Glutamatergic neuron (in vitro differentiated cells): Measurements from ENCODE around the gene NHEJ1. TPM values are rescaled to one million over a fixed set of nuclear protein-coding genes. Genes with fewer than 3 reads are reported as not detected.

ENCODE experiments used
- DNase-seq: peaks from one replicate; pipeline ENCODE4 v3.0.0; 2022
- H3K27ac Mint-ChIP-seq: one replicate; pipeline ENCODE4 v1.8.0; 2020; ENCODE audit warnings: mild to moderate bottlenecking, mixed read lengths, inconsistent platforms; ENCODE audit not compliant: unreplicated experiment
- H3K27me3 Mint-ChIP-seq: one replicate; pipeline ENCODE4 v1.8.0; 2020; ENCODE audit warnings: mild to moderate bottlenecking, moderate library complexity, mixed read lengths, inconsistent platforms; ENCODE audit not compliant: unreplicated experiment
- H3K36me3 Mint-ChIP-seq: one replicate; pipeline ENCODE4 v1.8.0; 2020; ENCODE audit warnings: mild to moderate bottlenecking, mixed read lengths, inconsistent platforms; ENCODE audit not compliant: unreplicated experiment
- H3K4me1 Mint-ChIP-seq: one replicate; pipeline ENCODE4 v1.8.0; 2020; ENCODE audit warnings: mild to moderate bottlenecking, low read depth, mixed read lengths, inconsistent platforms; ENCODE audit not compliant: unreplicated experiment
- H3K4me3 Mint-ChIP-seq: one replicate; pipeline ENCODE4 v1.8.0; 2020; ENCODE audit warnings: mild to moderate bottlenecking, mixed read lengths, inconsistent platforms; ENCODE audit not compliant: unreplicated experiment
- H3K9me3 Mint-ChIP-seq: one replicate; pipeline ENCODE4 v1.8.0; 2020; ENCODE audit warnings: mild to moderate bottlenecking, moderate library complexity, mixed read lengths, inconsistent platforms; ENCODE audit not compliant: unreplicated experiment
- total RNA-seq: library from RNA; stranded (reverse); fragmentation: NEBNext Ultra II Directional; extraction: Animal tissue kit (Norgen Biotek cat#: 25700); gene quantifications from one replicate; pipeline ENCODE4 v1.2.1, GENCODE V29; 2021; ENCODE audit not compliant: unreplicated experiment
- TF ChIP-seq, protein P1 (sequence below): fragments of 200-600 bp; sonication (generic); IDR thresholded peaks from one replicate; pipeline ENCODE4 v1.5.0; 2021; ENCODE audit not compliant: partially characterized antibody, unreplicated experiment

NHEJ1 gene
- total RNA-seq, 1 donor from 2014 or later, result 24.8 TPM

GRCh38 chr2:219149667-219150066 is 10.9 kb downstream of the NHEJ1 start:
- no peak for DNase-seq
- no peaks in the 10 kb centered on the region for H3K27me3 Mint-ChIP-seq
- H3K4me1 Mint-ChIP-seq, result no peaks in the 10 kb centered on the region
- H3K9me3 Mint-ChIP-seq, result no peaks in the 10 kb centered on the region
- TF ChIP-seq, protein P1, sequence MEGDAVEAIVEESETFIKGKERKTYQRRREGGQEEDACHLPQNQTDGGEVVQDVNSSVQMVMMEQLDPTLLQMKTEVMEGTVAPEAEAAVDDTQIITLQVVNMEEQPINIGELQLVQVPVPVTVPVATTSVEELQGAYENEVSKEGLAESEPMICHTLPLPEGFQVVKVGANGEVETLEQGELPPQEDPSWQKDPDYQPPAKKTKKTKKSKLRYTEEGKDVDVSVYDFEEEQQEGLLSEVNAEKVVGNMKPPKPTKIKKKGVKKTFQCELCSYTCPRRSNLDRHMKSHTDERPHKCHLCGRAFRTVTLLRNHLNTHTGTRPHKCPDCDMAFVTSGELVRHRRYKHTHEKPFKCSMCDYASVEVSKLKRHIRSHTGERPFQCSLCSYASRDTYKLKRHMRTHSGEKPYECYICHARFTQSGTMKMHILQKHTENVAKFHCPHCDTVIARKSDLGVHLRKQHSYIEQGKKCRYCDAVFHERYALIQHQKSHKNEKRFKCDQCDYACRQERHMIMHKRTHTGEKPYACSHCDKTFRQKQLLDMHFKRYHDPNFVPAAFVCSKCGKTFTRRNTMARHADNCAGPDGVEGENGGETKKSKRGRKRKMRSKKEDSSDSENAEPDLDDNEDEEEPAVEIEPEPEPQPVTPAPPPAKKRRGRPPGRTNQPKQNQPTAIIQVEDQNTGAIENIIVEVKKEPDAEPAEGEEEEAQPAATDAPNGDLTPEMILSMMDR, result no peak
- no peak overlapping the region for H3K4me3 Mint-ChIP-seq
- peaks cover 5% of the 10 kb centered on the region for H3K36me3 Mint-ChIP-seq
- H3K27ac Mint-ChIP-seq, result no peak overlapping the region

- Mint-ChIP-seq H3K9me3 (no peaks in the 10 kb centered on the region), H3K27ac (no peak overlapping the region), H3K4me1 (no peaks in the 10 kb centered on the region), H3K27me3 (peaks cover 4% of the 10 kb centered on the region), H3K4me3 (no peak overlapping the region), H3K36me3 (peaks cover 22% of the 10 kb centered on the region)
- DNase-seq, result no peak
- TF ChIP-seq, protein P1, result no peak
Observed at GRCh38 chr2:219142329-219142728, 18.3 kb downstream of the NHEJ1 start.

- DNase-seq, result no peak
- H3K4me1 Mint-ChIP-seq, result no peaks in the 10 kb centered on the region
- TF ChIP-seq, protein P1, result no peak
Observed at GRCh38 chr2:219140722-219141121, 19.9 kb downstream of the NHEJ1 start.

GRCh38 chr2:219133976-219134375 is 26.6 kb downstream of the NHEJ1 start:
- H3K27ac Mint-ChIP-seq, result no peak overlapping the region
- H3K36me3 Mint-ChIP-seq, result no peaks in the 10 kb centered on the region
- no peaks in the 10 kb centered on the region for H3K4me1 Mint-ChIP-seq
- H3K9me3 Mint-ChIP-seq, result no peaks in the 10 kb centered on the region
- no peak overlapping the region for H3K4me3 Mint-ChIP-seq
- TF ChIP-seq, protein P1, result no peak
- H3K27me3 Mint-ChIP-seq, result no peaks in the 10 kb centered on the region
- DNase-seq, result no peak

More at GRCh38 chr2:219140722-219141121, 19.9 kb downstream of the NHEJ1 start:
- Mint-ChIP-seq H3K27ac (no peak overlapping the region), H3K4me3 (no peak overlapping the region), H3K9me3 (no peaks in the 10 kb centered on the region), H3K36me3 (peaks cover 16% of the 10 kb centered on the region), H3K27me3 (peaks cover 4% of the 10 kb centered on the region)

DNA sequence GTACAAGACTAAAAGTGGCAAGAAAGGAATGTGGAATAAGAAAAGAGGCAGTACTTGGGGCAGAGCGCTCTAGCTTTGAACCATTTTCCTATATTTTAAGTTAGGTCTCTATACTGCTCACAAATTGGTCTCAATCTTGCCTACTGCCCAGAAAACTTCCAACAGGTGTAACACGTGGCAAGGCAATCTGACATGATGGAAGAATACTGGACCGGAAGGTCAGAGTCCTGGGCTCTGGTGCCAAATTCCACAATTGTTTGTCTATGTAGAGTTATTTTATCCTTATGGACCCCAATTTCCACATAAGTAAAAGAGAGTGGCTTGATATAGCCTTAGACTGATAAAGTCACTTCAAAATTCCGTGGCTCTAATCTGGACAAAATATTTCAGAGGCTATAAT is 28.9 kb downstream of the NHEJ1 start:
- Mint-ChIP-seq H3K9me3 (no peaks in the 10 kb centered on the region), H3K4me3 (no peak overlapping the region)

More for the DNA sequence above, 28.9 kb downstream of the NHEJ1 start:
- no peak overlapping the region for H3K27ac Mint-ChIP-seq
- TF ChIP-seq, protein P1, result no peak
- no peaks in the 10 kb centered on the region for H3K36me3 Mint-ChIP-seq
- H3K4me1 Mint-ChIP-seq, result peaks cover 4% of the 10 kb centered on the region
- no peaks in the 10 kb centered on the region for H3K27me3 Mint-ChIP-seq
- DNase-seq, result no peak
